HG03045 (cell line): ENCODE results near the gene TMEM273.

Experiments used
- ATAC-seq: cut with Tn5 transposase; IDR thresholded peaks from one replicate; pipeline ENCODE4 v1.9.1; 2021; ENCODE audit warnings: mild to moderate bottlenecking, moderate library complexity; ENCODE audit not compliant: unreplicated experiment

Gene TMEM273

GRCh38 chr10:49177391-49178355 lies 10.5 kb downstream of the TMEM273 start:
- ATAC-seq, result peak; percentile 85

GRCh38 chr10:49176310-49177268 lies 11.6 kb downstream of the TMEM273 start:
- ATAC-seq, result no peak

GRCh38 chr10:49175587-49176309 lies 12.4 kb downstream of the TMEM273 start:
- no peak for ATAC-seq

GRCh38 chr10:49174926-49175500 lies 13.2 kb downstream of the TMEM273 start:
- no peak for ATAC-seq

- ATAC-seq, result no peak
These were observed 13.8 kb downstream of the TMEM273 start for GRCh38 chr10:49174261-49174925.

DNA sequence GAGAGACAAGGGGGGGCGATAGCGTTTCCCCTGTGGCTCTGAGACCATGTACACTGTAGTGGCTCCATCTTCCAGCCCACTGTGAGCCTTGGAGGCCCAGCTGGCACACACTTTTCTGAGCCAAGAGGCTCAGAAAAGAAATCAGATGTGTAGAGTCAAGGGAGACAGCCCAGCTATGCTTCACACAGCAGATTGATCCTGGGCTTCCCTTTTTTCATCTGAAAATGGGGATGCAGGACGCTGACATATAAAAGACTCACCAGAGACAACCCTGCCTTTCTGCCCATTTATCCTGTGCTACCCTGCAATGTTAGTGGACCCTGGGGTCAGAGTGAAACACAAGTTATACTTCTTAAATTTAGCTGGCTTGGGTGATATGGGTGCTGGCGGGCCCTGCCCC lies 14.3 kb downstream of the TMEM273 start:
- no peak for ATAC-seq

GRCh38 chr10:49173201-49173772 lies 14.9 kb downstream of the TMEM273 start:
- ATAC-seq, result no peak

DNA sequence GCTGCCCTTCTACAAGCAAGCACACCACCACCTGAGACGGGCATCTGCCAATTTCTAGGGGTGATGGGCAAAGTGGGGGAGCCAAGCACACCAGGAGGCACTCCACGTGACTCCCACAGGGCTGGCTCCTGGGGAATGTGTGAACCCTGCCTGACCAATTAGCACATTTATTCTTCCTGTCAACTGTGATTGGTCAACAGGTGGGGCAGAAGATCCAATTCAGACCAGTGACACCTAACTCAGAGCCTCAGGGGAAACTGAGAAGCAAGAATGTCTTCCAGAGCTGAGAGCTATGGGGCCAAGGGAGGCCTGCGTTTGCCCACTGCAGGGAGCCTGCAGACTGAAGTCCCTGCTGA lies 15.4 kb downstream of the TMEM273 start:
- no peak for ATAC-seq

DNA sequence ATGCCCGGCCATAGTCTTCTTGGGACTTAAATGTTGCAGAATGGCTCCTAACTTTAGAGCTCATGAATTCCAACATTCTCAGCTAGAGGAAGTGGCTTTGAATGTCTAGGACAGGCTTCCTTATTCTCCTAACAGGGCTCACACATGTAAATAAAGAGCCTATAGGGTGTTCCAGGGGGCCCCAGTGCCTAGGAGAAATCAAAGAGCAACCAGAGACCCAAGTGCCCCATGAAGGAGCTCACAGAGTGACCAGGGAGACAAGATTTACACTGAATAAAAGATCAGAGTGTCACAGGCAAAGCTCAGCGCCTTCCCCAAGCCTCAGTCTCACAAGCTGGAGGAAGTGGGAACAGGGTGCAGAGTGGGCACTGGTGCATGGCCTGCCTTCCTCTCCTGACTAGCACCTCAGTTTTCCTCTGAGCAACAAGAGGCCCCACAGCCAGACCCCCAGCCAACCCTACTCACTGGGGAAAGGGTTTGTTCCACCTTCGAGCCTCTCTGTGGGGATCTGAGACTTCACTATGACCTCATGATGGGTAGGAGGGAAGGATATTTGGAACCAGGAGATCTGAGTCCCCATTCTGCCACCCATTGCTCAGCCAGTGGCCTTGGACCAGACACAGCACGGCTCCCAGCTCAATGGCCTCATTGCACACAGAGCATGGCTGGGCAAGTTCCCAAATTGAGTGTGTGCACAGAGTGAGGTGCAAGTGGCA lies 16.0 kb downstream of the TMEM273 start:
- no peak for ATAC-seq

GRCh38 chr10:49171326-49172060 lies 16.7 kb downstream of the TMEM273 start:
- no peak for ATAC-seq

DNA sequence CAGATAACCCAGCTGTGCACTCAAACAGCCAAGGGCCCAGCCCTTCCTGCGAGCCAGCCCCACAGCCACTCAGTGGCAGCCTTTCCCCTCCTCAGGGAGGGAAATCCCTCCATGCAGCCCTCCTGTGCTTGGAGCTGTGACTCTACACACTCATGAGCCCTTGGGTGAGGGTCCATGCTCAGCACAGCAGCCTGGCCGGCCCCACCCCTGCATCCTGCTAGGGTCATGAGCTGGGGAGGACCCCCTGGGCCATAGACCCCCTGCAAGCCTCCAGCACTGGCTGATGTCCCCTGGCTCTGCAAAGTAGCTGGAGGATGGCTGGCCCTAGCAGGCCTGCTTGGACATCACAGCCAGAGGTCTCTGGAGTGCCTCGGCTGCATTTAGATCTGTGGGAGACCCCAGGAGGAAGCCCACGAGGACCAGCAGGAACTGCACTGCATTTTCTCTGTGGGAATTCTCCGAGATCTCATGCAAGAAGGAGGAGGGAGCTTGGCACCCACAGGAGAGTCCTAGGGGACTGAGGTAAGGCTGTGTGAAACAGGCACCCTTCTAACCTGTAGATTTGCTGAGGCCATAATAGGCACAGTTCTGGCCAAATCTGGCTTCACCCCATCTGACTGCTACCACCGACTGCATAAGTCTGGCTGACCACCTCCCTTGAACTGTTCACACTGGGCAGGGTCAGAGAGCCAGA lies 17.4 kb downstream of the TMEM273 start:
- ATAC-seq, result no peak

DNA sequence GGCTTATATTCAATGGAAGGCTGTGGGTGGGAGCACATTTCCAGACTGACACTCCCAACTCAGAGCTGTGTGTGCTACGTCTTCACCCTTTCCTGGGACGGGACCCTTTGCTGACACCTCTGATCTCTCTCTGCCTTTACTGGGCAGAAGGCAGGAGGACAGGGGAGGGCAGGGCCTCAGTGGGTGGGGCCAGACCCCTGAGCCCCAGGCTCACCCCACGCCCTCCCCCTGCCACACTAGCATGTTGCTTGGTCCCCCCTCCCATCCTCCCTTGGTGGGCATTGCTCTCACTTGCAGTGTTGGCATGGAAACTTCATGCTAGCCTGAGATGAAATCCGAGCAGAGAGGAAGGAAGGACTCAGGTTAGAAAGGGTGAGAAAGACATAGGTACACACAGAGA lies 18.4 kb downstream of the TMEM273 start:
- ATAC-seq, result no peak

DNA sequence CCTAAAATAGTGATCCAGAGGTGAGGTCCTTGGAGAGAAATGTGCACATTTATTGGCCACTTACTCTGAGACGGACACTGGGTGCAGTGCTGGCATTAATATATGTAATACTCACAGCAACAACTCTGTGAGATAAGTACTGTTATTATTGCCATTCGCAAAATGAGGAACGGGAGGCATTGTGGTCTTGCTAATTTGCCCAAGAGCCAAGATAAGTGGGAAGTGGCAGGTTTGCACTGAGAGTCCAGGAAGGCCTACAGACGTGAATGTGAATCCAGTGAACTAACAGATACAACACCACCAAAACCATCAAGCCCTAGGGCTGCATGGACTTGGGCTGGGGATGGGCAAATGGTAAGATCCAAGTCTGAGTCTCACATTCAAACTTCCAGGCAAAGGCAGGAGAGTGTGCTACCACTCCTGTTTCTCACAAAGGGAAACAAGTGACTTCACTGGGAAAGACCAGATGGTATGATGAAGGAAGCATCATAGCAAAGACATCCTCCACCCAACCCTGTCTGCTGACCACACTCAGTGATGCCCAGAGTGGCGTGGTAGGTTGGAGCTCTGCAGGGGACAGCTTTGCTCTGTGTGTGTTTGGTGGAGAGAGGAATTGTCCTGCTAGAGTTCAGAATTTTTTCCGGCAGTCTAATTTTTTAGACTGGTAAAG lies 19.2 kb downstream of the TMEM273 start:
- no peak for ATAC-seq

- ATAC-seq, result no peak
These were observed 20.0 kb downstream of the TMEM273 start for GRCh38 chr10:49168171-49168540.

- ATAC-seq, result no peak
These were observed 20.6 kb downstream of the TMEM273 start for GRCh38 chr10:49167425-49168170.
